ENCODE results near the gene AQP12B.

DNA sequence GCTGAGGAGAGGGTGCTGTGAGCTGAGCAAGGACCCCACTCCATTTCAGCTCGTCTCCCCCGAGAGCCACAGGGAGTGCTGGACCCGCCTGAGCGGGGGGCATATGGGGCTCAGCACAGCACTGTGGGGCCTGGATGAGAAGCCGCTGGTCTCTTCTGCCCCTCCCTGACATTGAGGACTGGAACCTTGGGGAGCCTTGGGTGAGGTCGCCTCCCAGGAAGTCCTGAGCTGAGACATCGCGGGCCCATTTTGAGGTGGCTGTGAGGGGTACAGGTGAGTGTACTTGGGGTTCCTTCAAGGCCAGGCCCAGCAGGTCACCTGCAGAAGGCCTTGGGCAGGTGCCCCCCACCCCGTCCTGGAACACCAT lies 5.9 kb upstream of the AQP12B start:
- TF ChIP-seq POLR2AphosphoS5 (IDR thresholded peaks at IDR 0.05) (no peak), POLR2A (IDR thresholded peaks at IDR 0.05) (no peak)
